SK-N-MC (cell line): ENCODE data around the gene FTMT.

Experiments used
- EZH2 ChIP-seq: fragments of 200-600 bp; sonication (generic); IDR thresholded peaks from one replicate; pipeline ENCODE4 v1.6.1; 2017; ENCODE audit warnings: antibody characterized with exemption
- POLR2AphosphoS5 ChIP-seq: IDR thresholded peaks from 2 replicates; pipeline ENCODE4 v1.6.1; 2012; ENCODE audit warnings: mild to moderate bottlenecking, low read depth, low read length, borderline replicate concordance

DNA sequence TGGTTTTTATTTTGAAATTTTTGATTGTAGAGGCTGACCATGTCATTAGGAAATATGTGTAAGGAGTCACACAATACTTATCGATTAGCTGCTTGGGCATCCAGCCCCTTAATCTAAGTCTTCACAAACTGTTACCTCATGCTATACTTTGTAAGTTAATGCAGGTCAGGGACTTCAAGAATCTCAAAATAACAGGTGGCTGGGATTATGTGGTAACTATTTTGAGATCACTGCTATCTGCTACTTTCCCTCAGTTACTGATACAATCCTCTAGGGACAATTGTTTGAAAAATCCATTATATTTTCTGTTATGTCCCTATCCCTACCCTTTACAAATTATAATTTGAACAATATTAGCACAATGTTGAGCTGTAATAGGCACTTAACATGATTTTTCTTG, 21.7 kb downstream of the FTMT start:
- no peak for TF ChIP-seq EZH2
- TF ChIP-seq POLR2AphosphoS5, result no peak
